Measurements from ENCODE around the gene PDZD2. TPM values are rescaled to one million over a fixed set of nuclear protein-coding genes. Genes with fewer than 3 reads are reported as not detected.
"Not testable (repeated sequence)": the region's sequence is repeated elsewhere in the genome, so short reads cannot be mapped to it uniquely, and the experiment has no call there.

PDZD2 gene
- total RNA-seq, 2 donors from 2014 or later, result 0.08 to 0.75 TPM

- no peak for DNase-seq (ENCODE audit: low spot score in 2 of 2)
- Mint-ChIP-seq H3K27ac (no peak overlapping the region), H3K9me3 (no peaks in the 10 kb centered on the region), H3K36me3 (no peaks in the 10 kb centered on the region)
- no peak for ATAC-seq
Measured at GRCh38 chr5:31963358-31964006, 324.6 kb downstream of the PDZD2 start.

GRCh38 chr5:31964007-31964360 lies 325.1 kb downstream of the PDZD2 start:
- H3K27ac Mint-ChIP-seq, result no peak overlapping the region
- H3K9me3 Mint-ChIP-seq, result no peaks in the 10 kb centered on the region
- no peaks in the 10 kb centered on the region for H3K36me3 Mint-ChIP-seq
- ATAC-seq (no peak), DNase-seq (ENCODE audit: low spot score in 2 of 2) (no peak)

GRCh38 chr5:31965227-31965626 lies 326.3 kb downstream of the PDZD2 start:
- DNase-seq (ENCODE audit: low spot score in 2 of 2) (no peak), ATAC-seq (no peak)
- Mint-ChIP-seq H3K36me3 (no peaks in the 10 kb centered on the region), H3K27ac (no peak overlapping the region), H3K9me3 (no peaks in the 10 kb centered on the region)

- ATAC-seq (no peak), DNase-seq (ENCODE audit: low spot score in 2 of 2) (no peak)
- Mint-ChIP-seq H3K9me3 (no peaks in the 10 kb centered on the region), H3K27ac (no peak overlapping the region), H3K36me3 (no peaks in the 10 kb centered on the region)
Measured at GRCh38 chr5:31966936-31967335, 328.0 kb downstream of the PDZD2 start.

- Mint-ChIP-seq H3K9me3 (no peaks in the 10 kb centered on the region), H3K36me3 (no peaks in the 10 kb centered on the region), H3K27ac (no peak overlapping the region)
- no peak for DNase-seq (ENCODE audit: low spot score in 2 of 2)
- no peak for ATAC-seq
Measured at GRCh38 chr5:31967461-31967860, 328.5 kb downstream of the PDZD2 start.

- DNase-seq (ENCODE audit: low spot score in 2 of 2) (no peak), ATAC-seq (peak; percentile 74 to 94)
- no peaks in the 10 kb centered on the region for H3K9me3 Mint-ChIP-seq
- H3K27ac Mint-ChIP-seq, result no peak overlapping the region
- H3K36me3 Mint-ChIP-seq, result no peaks in the 10 kb centered on the region
Measured at GRCh38 chr5:31972558-31972957, 333.6 kb downstream of the PDZD2 start.

- H3K36me3 Mint-ChIP-seq; H3K27ac Mint-ChIP-seq; H3K9me3 Mint-ChIP-seq; DNase-seq (ENCODE audit: low spot score in 2 of 2): not testable (repeated sequence)
- ATAC-seq, result peak in 1 of 2 donors; percentile 48
Measured at GRCh38 chr5:31975189-31975612, 336.3 kb downstream of the PDZD2 start.

GRCh38 chr5:31976169-31976568 lies 337.2 kb downstream of the PDZD2 start:
- no peak for DNase-seq (ENCODE audit: low spot score in 2 of 2)
- Mint-ChIP-seq H3K36me3 (no peaks in the 10 kb centered on the region), H3K27ac (no peak overlapping the region), H3K9me3 (no peaks in the 10 kb centered on the region)
- ATAC-seq, result no peak

- no peak for ATAC-seq
- Mint-ChIP-seq H3K36me3 (no peaks in the 10 kb centered on the region), H3K27ac (no peak overlapping the region), H3K9me3 (no peaks in the 10 kb centered on the region)
- no peak for DNase-seq (ENCODE audit: low spot score in 2 of 2)
Measured at GRCh38 chr5:31981361-31981945, 342.5 kb downstream of the PDZD2 start.

- no peak for ATAC-seq
- H3K36me3 Mint-ChIP-seq, result no peaks in the 10 kb centered on the region
- no peak for DNase-seq (ENCODE audit: low spot score in 2 of 2)
- H3K9me3 Mint-ChIP-seq, result no peaks in the 10 kb centered on the region
- no peak overlapping the region for H3K27ac Mint-ChIP-seq
Measured at GRCh38 chr5:31982027-31982426, 343.1 kb downstream of the PDZD2 start.

- ATAC-seq (no peak), DNase-seq (ENCODE audit: low spot score in 2 of 2) (no peak)
- Mint-ChIP-seq H3K36me3 (no peaks in the 10 kb centered on the region), H3K27ac (no peak overlapping the region), H3K9me3 (peaks cover 0 to 1% of the 10 kb centered on the region in 2 donors)
Measured at GRCh38 chr5:31982621-31983020, 343.7 kb downstream of the PDZD2 start.

GRCh38 chr5:31983851-31984250 lies 344.9 kb downstream of the PDZD2 start:
- no peak overlapping the region for H3K27ac Mint-ChIP-seq
- no peaks in the 10 kb centered on the region for H3K36me3 Mint-ChIP-seq
- peaks cover 0 to 6% of the 10 kb centered on the region in 2 donors for H3K9me3 Mint-ChIP-seq
- DNase-seq (ENCODE audit: low spot score in 2 of 2) (no peak), ATAC-seq (no peak)

GRCh38 chr5:31984691-31985090 lies 345.8 kb downstream of the PDZD2 start:
- DNase-seq (ENCODE audit: low spot score in 2 of 2) (no peak), ATAC-seq (no peak)

GRCh38 chr5:31986101-31986500 lies 347.2 kb downstream of the PDZD2 start:
- peaks cover 0 to 6% of the 10 kb centered on the region in 2 donors for H3K9me3 Mint-ChIP-seq

More at GRCh38 chr5:31984691-31985090, 345.8 kb downstream of the PDZD2 start:
- peak overlapping the region in 1 of 2 donors; percentile 69 for H3K27ac Mint-ChIP-seq
- H3K9me3 Mint-ChIP-seq, result peaks cover 0 to 6% of the 10 kb centered on the region in 2 donors
- H3K36me3 Mint-ChIP-seq, result no peaks in the 10 kb centered on the region

GRCh38 chr5:31987985-31988710 lies 349.2 kb downstream of the PDZD2 start:
- no peaks in the 10 kb centered on the region for H3K36me3 Mint-ChIP-seq
- DNase-seq (ENCODE audit: low spot score in 2 of 2), result no peak
- peaks cover 0 to 6% of the 10 kb centered on the region in 2 donors for H3K9me3 Mint-ChIP-seq
- H3K27ac Mint-ChIP-seq, result no peak overlapping the region
- no peak for ATAC-seq

More at GRCh38 chr5:31986101-31986500, 347.2 kb downstream of the PDZD2 start:
- ATAC-seq, result no peak
- no peak for DNase-seq (ENCODE audit: low spot score in 2 of 2)
- H3K36me3 Mint-ChIP-seq, result no peaks in the 10 kb centered on the region
- no peak overlapping the region for H3K27ac Mint-ChIP-seq

- DNase-seq (ENCODE audit: low spot score in 2 of 2) (no peak), ATAC-seq (no peak)
- no peak overlapping the region for H3K27ac Mint-ChIP-seq
- no peaks in the 10 kb centered on the region for H3K36me3 Mint-ChIP-seq
- H3K9me3 Mint-ChIP-seq, result peaks cover 0 to 6% of the 10 kb centered on the region in 2 donors
Measured at GRCh38 chr5:31990081-31990650, 351.2 kb downstream of the PDZD2 start.

- Mint-ChIP-seq H3K27ac (no peak overlapping the region), H3K36me3 (no peaks in the 10 kb centered on the region), H3K9me3 (peaks cover 0 to 6% of the 10 kb centered on the region in 2 donors)
- ATAC-seq (no peak), DNase-seq (ENCODE audit: low spot score in 2 of 2) (no peak)
Measured at GRCh38 chr5:31990701-31991110, 351.8 kb downstream of the PDZD2 start.
